PC-3 (cell line): ENCODE data around the gene CLIP3.

Experiments used
- EZH2 ChIP-seq: fragments of 300-600 bp; sonication (generic); IDR thresholded peaks from one replicate; pipeline ENCODE4 v1.6.1; 2017; ENCODE audit warnings: antibody characterized with exemption, mild to moderate bottlenecking, low read length; ENCODE audit not compliant: unreplicated experiment
- EZH2phosphoT487 ChIP-seq: fragments of 300-600 bp; sonication (generic); IDR thresholded peaks from 2 replicates; pipeline ENCODE4 v1.6.1; 2018; ENCODE audit warnings: mild to moderate bottlenecking, antibody characterized with exemption, low read length, borderline replicate concordance
- TF ChIP-seq, protein P1 (sequence below): fragments of 300-600 bp; sonication (generic); conservative IDR thresholded peaks from 2 replicates; pipeline ENCODE4 v1.5.1; 2017; ENCODE audit warnings: antibody characterized with exemption, low read depth, mild to moderate bottlenecking, low read length

- TF ChIP-seq EZH2phosphoT487 (no peak), EZH2 (no peak)
- TF ChIP-seq, protein P1, sequence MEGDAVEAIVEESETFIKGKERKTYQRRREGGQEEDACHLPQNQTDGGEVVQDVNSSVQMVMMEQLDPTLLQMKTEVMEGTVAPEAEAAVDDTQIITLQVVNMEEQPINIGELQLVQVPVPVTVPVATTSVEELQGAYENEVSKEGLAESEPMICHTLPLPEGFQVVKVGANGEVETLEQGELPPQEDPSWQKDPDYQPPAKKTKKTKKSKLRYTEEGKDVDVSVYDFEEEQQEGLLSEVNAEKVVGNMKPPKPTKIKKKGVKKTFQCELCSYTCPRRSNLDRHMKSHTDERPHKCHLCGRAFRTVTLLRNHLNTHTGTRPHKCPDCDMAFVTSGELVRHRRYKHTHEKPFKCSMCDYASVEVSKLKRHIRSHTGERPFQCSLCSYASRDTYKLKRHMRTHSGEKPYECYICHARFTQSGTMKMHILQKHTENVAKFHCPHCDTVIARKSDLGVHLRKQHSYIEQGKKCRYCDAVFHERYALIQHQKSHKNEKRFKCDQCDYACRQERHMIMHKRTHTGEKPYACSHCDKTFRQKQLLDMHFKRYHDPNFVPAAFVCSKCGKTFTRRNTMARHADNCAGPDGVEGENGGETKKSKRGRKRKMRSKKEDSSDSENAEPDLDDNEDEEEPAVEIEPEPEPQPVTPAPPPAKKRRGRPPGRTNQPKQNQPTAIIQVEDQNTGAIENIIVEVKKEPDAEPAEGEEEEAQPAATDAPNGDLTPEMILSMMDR = no peak
Observed at GRCh38 chr19:36041831-36042230, 9.2 kb upstream of the CLIP3 start.
